Keratinocyte (primary cell): ENCODE measurements around the gene LNPEP. TPM values are rescaled to one million over a fixed set of nuclear protein-coding genes. Genes with fewer than 3 reads are reported as not detected.

ENCODE experiments used
- DNase-seq: peaks from one replicate; pipeline ENCODE4 v3.0.0-alpha.2; 2011; ENCODE audit warnings: low read depth, missing footprints, low spot score
- FAIRE-seq: peaks from 2 replicates; lab custom pipeline; 2011; peaks lifted over from hg19 to GRCh38; lab: Jason Lieb, UNC
- H2AFZ ChIP-seq: 2 replicates; pipeline ENCODE4 v1.6.0; 2012; ENCODE audit warnings: low read length, control low read depth, inconsistent platforms; ENCODE audit not compliant: control insufficient read depth
- H3K27ac ChIP-seq: 2 replicates; pipeline ENCODE4 v1.5.1; 2011; ENCODE audit warnings: low read length; ENCODE audit not compliant: control insufficient read depth, insufficient read depth
- H3K27me3 ChIP-seq: 3 replicates; pipeline ENCODE4 v1.6.0; 2011; ENCODE audit warnings: low read length; ENCODE audit not compliant: control insufficient read depth, insufficient read depth; ENCODE audit errors: extremely low read depth
- H3K36me3 ChIP-seq, 2 experiments: 2 replicates in 1 of 2; 3 replicates in 1 of 2; pipeline ENCODE4 v1.5.1; 2011; ENCODE audit warnings: low read length in 2 of 2, mild to moderate bottlenecking in 1 of 2; ENCODE audit not compliant: control insufficient read depth in 2 of 2, insufficient read depth in 2 of 2; ENCODE audit errors: extremely low read depth in 1 of 2
- H3K4me1 ChIP-seq: 3 replicates; pipeline ENCODE4 v1.5.1; 2011; ENCODE audit warnings: low read length; ENCODE audit not compliant: control insufficient read depth, insufficient read depth; ENCODE audit errors: extremely low read depth
- H3K4me2 ChIP-seq: 3 replicates; pipeline ENCODE4 v1.6.0; 2011; ENCODE audit warnings: low read depth, low read length; ENCODE audit not compliant: control insufficient read depth, insufficient read depth; ENCODE audit errors: extremely low read depth
- H3K4me3 ChIP-seq, 3 experiments: fragments of 200-600 bp in 1 of 3; sonication (generic) in 1 of 3; 2 replicates in 2 of 3; 3 replicates in 1 of 3; pipeline ENCODE4 v1.5.1; 2011 to 2016; ENCODE audit warnings: low read length in 3 of 3, mild to moderate bottlenecking in 3 of 3, control low read depth in 2 of 3, inconsistent platforms in 1 of 3, low read depth in 1 of 3, mixed read lengths in 1 of 3, mixed run types in 1 of 3, moderate library complexity in 1 of 3; ENCODE audit not compliant: control insufficient read depth in 2 of 3, insufficient read depth in 2 of 3; ENCODE audit errors: extremely low read depth in 1 of 3
- H3K79me2 ChIP-seq: 2 replicates; pipeline ENCODE4 v1.6.0; 2012; ENCODE audit warnings: low read length; ENCODE audit not compliant: control insufficient read depth, insufficient read depth
- H3K9ac ChIP-seq: 3 replicates; pipeline ENCODE4 v1.6.0; 2011; ENCODE audit warnings: low read length; ENCODE audit not compliant: control insufficient read depth, insufficient read depth; ENCODE audit errors: extremely low read depth
- H3K9me1 ChIP-seq: 3 replicates; pipeline ENCODE4 v1.6.0; 2011; ENCODE audit warnings: low read length; ENCODE audit not compliant: control insufficient read depth, insufficient read depth; ENCODE audit errors: extremely low read depth
- H3K9me3 ChIP-seq: 2 replicates; pipeline ENCODE4 v1.5.1; 2012; ENCODE audit warnings: low read depth, low read length; ENCODE audit not compliant: control insufficient read depth
- H4K20me1 ChIP-seq: 3 replicates; pipeline ENCODE4 v1.6.0; 2011; ENCODE audit warnings: low read length; ENCODE audit not compliant: control insufficient read depth, insufficient read depth; ENCODE audit errors: extremely low read depth
- CTCF ChIP-seq, 3 experiments: IDR thresholded peaks in 1 of 3; conservative IDR thresholded peaks in 1 of 3; optimal IDR thresholded peaks in 1 of 3; 2 replicates in 2 of 3; 3 replicates in 1 of 3; pipeline versions ENCODE3 to v1.5.1; 2011; ENCODE audit warnings: low read length in 3 of 3, mild to moderate bottlenecking in 3 of 3, moderate library complexity in 2 of 3, control low read depth in 1 of 3, inconsistent platforms in 1 of 3; ENCODE audit not compliant: insufficient read depth in 2 of 3; ENCODE audit errors: extremely low read depth in 1 of 3
- EZH2 ChIP-seq: IDR thresholded peaks from one replicate; pipeline ENCODE4 v1.6.1; 2012; ENCODE audit warnings: inconsistent platforms, mild to moderate bottlenecking, low read length, moderate library complexity
- dilution Hi-C: fragments of 300-500 bp; cut with MboI; formaldehyde crosslinking; loops from one replicate; pipeline ENCODE4 v1.7.0; 2020; ENCODE audit warnings: low sequenced_read_pairs; ENCODE audit not compliant: extremely low pct_ligation_motif_present
- polyA plus RNA-seq, 5 experiments: library from polyadenylated mRNA; depleted of rRNA in 3 of 5; stranded (reverse) in 3 of 5; stranded (forward) in 1 of 5; unstranded in 1 of 5; fragments of >200 nt; gene quantifications; 1 replicate in 1 of 5; 2 replicates in 3 of 5; 3 replicates in 1 of 5; pipeline versions ENCODE4 v1.2.1 to v1.2.3, GENCODE V29; 2011 to 2012; ENCODE audit warnings: missing spikeins in 2 of 5, low read depth in 1 of 5, low replicate concordance in 1 of 5

LNPEP gene
- polyA plus RNA-seq, 1 donor (not counting 4 experiments of a cell fraction or from before 2014, with no cell fraction given): 26.6 TPM

GRCh38 chr5:97009212-97009898 is 73.5 kb downstream of the LNPEP start:
- dilution Hi-C loops: no loop called here
- no peak overlapping the region for H3K9ac ChIP-seq
- peaks cover 0 to 5% of the 10 kb centered on the region in 2 experiments for H3K36me3 ChIP-seq
- H3K79me2 ChIP-seq: no peaks in the 10 kb centered on the region
- H3K4me3 ChIP-seq: no peak overlapping the region
- H3K4me1 ChIP-seq: no peaks in the 10 kb centered on the region
- H3K27ac ChIP-seq: no peak overlapping the region
- no peaks in the 10 kb centered on the region for H3K9me1 ChIP-seq
- no peaks in the 10 kb centered on the region for H4K20me1 ChIP-seq
- TF ChIP-seq EZH2 (no peak), CTCF (optimal IDR thresholded peaks at IDR 0.05 in 1 of 3, IDR thresholded peaks at IDR 0.05 in 1 of 3, conservative IDR thresholded peaks at IDR 0.05 in 1 of 3; ENCODE audit: extremely low read depth in 1 of 3, insufficient read depth in 2 of 3, low read length in 3 of 3) (no peak)
- no peak overlapping the region for H3K4me2 ChIP-seq
- H2AFZ ChIP-seq: no peak overlapping the region
- H3K27me3 ChIP-seq: no peaks in the 10 kb centered on the region
- DNase-seq (no peak), FAIRE-seq (no peak)
- no peaks in the 10 kb centered on the region for H3K9me3 ChIP-seq

GRCh38 chr5:97009921-97010320 is 74.0 kb downstream of the LNPEP start:
- no peak for FAIRE-seq
- dilution Hi-C loops: no loop called here
- no peak overlapping the region for H3K4me2 ChIP-seq
- no peak overlapping the region for H2AFZ ChIP-seq
- no peaks in the 10 kb centered on the region for H3K79me2 ChIP-seq
- H3K27me3 ChIP-seq: no peaks in the 10 kb centered on the region
- no peaks in the 10 kb centered on the region for H3K4me1 ChIP-seq
- H4K20me1 ChIP-seq: no peaks in the 10 kb centered on the region
- no peak overlapping the region for H3K9ac ChIP-seq
- no peak overlapping the region for H3K27ac ChIP-seq
- no peak for DNase-seq
- H3K9me3 ChIP-seq: no peaks in the 10 kb centered on the region
- no peak overlapping the region for H3K4me3 ChIP-seq
- H3K36me3 ChIP-seq: peaks cover 0 to 5% of the 10 kb centered on the region in 2 experiments
- no peaks in the 10 kb centered on the region for H3K9me1 ChIP-seq
- no peak for TF ChIP-seq CTCF (optimal IDR thresholded peaks at IDR 0.05 in 1 of 3, IDR thresholded peaks at IDR 0.05 in 1 of 3, conservative IDR thresholded peaks at IDR 0.05 in 1 of 3; ENCODE audit: extremely low read depth in 1 of 3, insufficient read depth in 2 of 3, low read length in 3 of 3)
